Mesangial cell (primary cell): Measurements from ENCODE around the gene PLXNB1. TPM values are rescaled to one million over a fixed set of nuclear protein-coding genes. Genes with fewer than 3 reads are reported as not detected.

ENCODE experiments used
- total RNA-seq: library from RNA; depleted of rRNA; stranded (reverse); fragments of >200 nt; gene quantifications from 2 replicates; pipeline ENCODE4 v1.2.3, GENCODE V29; 2015

PLXNB1 gene
- 55.9 and 190 TPM in 2 replicates for total RNA-seq

GRCh38 chr3:48429960-48430707 lies at the start of gene PLXNB1:
TSS of gene PLXNB1 (minus strand) at chr3:48430086. CDS start at chr3:48424611, 5,475 bp downstream.

GRCh38 chr3:48446425-48447193 lies 16.7 kb upstream of the PLXNB1 start, which contains the start of gene ATRIP:
TSS of gene ATRIP (plus strand) at chr3:48446737. CDS start at chr3:48446846, 109 bp downstream.

GRCh38 chr3:48439820-48440589 lies 10.1 kb upstream of the PLXNB1 start, which contains the start of the genes CCDC51 and TMA7:
TSS of gene CCDC51 (minus strand) at chr3:48440119. CDS start at chr3:48435128, 4,991 bp downstream.
TSS of gene TMA7 (plus strand) at chr3:48440257. CDS start at chr3:48440297, 40 bp downstream.

GRCh38 chr3:48371651-48372376 lies 58.1 kb downstream of the PLXNB1 start, which contains the start of gene FBXW12:
TSS of gene FBXW12 (plus strand) at chr3:48372219. CDS start at chr3:48372768, 549 bp downstream.

Other genes starting within 250 kb of the PLXNB1 start
- gene CDC25A, start 241.7 kb downstream of the PLXNB1 start, total RNA-seq = 7.9 and 24.8 TPM in 2 replicates
- gene CAMP, start 206.6 kb downstream of the PLXNB1 start, total RNA-seq = not detected in 2 replicates
- 2.6 and 3.3 TPM in 2 replicates for gene ZNF589, start 189.0 kb downstream of the PLXNB1 start, total RNA-seq
- gene NME6, start 128.7 kb downstream of the PLXNB1 start, total RNA-seq = 27.2 and 28.9 TPM in 2 replicates
- not detected in 2 replicates for gene SPINK8, start 96.4 kb downstream of the PLXNB1 start, total RNA-seq
- gene FBXW12, start 57.9 kb downstream of the PLXNB1 start, total RNA-seq = 0.25 TPM in 1 of 2 replicates, not detected in the other
- 19.9 and 26.2 TPM in 2 replicates for gene CCDC51, start 10.0 kb upstream of the PLXNB1 start, total RNA-seq
- gene TMA7, start 10.2 kb upstream of the PLXNB1 start, total RNA-seq = 77.1 and 221 TPM in 2 replicates
- gene ATRIP, start 16.7 kb upstream of the PLXNB1 start, total RNA-seq = 5.5 and 11.2 TPM in 2 replicates
- gene SHISA5, start 74.1 kb upstream of the PLXNB1 start, total RNA-seq = 190 and 243 TPM in 2 replicates
- 7.1 and 7.5 TPM in 2 replicates for gene PFKFB4, start 126.7 kb upstream of the PLXNB1 start, total RNA-seq
- 8.4 and 9.9 TPM in 2 replicates for gene UCN2, start 133.7 kb upstream of the PLXNB1 start, total RNA-seq
- gene COL7A1, start 165.2 kb upstream of the PLXNB1 start, total RNA-seq = 122 and 146 TPM in 2 replicates
- 349 and 382 TPM in 2 replicates for gene UQCRC1, start 179.6 kb upstream of the PLXNB1 start, total RNA-seq
- gene TMEM89, start 191.7 kb upstream of the PLXNB1 start, total RNA-seq = not detected in 2 replicates
- gene SLC26A6, start 205.4 kb upstream of the PLXNB1 start, total RNA-seq = 28.2 and 29.3 TPM in 2 replicates
- 1.1 and 3.8 TPM in 2 replicates for gene CELSR3, start 232.8 kb upstream of the PLXNB1 start, total RNA-seq